Skeletal muscle tissue (tissue), 4 donors: ENCODE results near the gene PSMC1. TPM values are rescaled to one million over a fixed set of nuclear protein-coding genes. Genes with fewer than 3 reads are reported as not detected.
A peak's percentile ranks its signal among the peaks of the same experiment; 100 is the strongest.
"Not testable (repeated sequence)": the region's sequence is repeated elsewhere in the genome, so short reads cannot be mapped to it uniquely, and the experiment has no call there.

Experiments
- H3K27ac ChIP-seq: one replicate; pipeline ENCODE4 v1.7.0; 2013; ENCODE audit warnings: mild to moderate bottlenecking, low read depth, low read length, inconsistent platforms
- H3K27me3 ChIP-seq, 3 donors: one replicate each; pipeline ENCODE4 v1.7.0; 2013; ENCODE audit warnings: low read length in 3 of 3; ENCODE audit not compliant: control insufficient read depth in 3 of 3, insufficient read depth in 3 of 3
- H3K36me3 ChIP-seq, 3 donors: one replicate each; pipeline ENCODE4 v1.7.0; 2013; ENCODE audit warnings: low read length in 3 of 3; ENCODE audit not compliant: control insufficient read depth in 3 of 3, insufficient read depth in 3 of 3
- H3K4me1 ChIP-seq, 3 donors: one replicate each; pipeline ENCODE4 v1.7.0; 2013; ENCODE audit warnings: low read length in 3 of 3, mild to moderate bottlenecking in 3 of 3; ENCODE audit not compliant: control insufficient read depth in 3 of 3, insufficient read depth in 3 of 3
- H3K4me3 ChIP-seq, 3 donors: one replicate each; pipeline ENCODE4 v1.7.0; 2013; ENCODE audit warnings: low read length in 3 of 3
- H3K9ac ChIP-seq, 3 donors: one replicate each; pipeline ENCODE4 v1.7.0; 2013; ENCODE audit warnings: low read length in 3 of 3, mild to moderate bottlenecking in 3 of 3, moderate library complexity in 2 of 3, low read depth in 1 of 3
- H3K9me3 ChIP-seq, 3 donors: one replicate each; pipeline ENCODE4 v1.7.0; 2013; ENCODE audit warnings: low read length in 3 of 3; ENCODE audit not compliant: control insufficient read depth in 3 of 3
- total RNA-seq: library from RNA; depleted of rRNA; stranded (reverse); fragments of >200 nt; gene quantifications from one replicate; pipeline ENCODE4 v1.2.3, GENCODE V29; 2014
- donor health status: Osteomylitis.

PSMC1 gene
- total RNA-seq: 84.5 TPM

GRCh38 chr14:90256354-90257131, at the start of gene PSMC1:
Gene PSMC1 (plus strand): TSS chr14:90256553. CDS start chr14:90256598, 45 bp downstream.
- peaks cover 0 to 10% (median 5%) of the 10 kb centered on the region in 3 donors for H3K27me3 ChIP-seq
- H3K4me1 ChIP-seq: peaks cover 8 to 17% (median 16%) of the 10 kb centered on the region in 3 donors
- peak within 1 kb of the TSS; percentile 97 to 99 (median 97) for H3K9ac ChIP-seq
- peak within 1 kb of the TSS; percentile 85 to 94 (median 88) for H3K4me3 ChIP-seq
- no peaks in the 10 kb centered on the region for H3K9me3 ChIP-seq
- peaks cover 11 to 19% (median 15%) of the 10 kb centered on the region in 3 donors for H3K36me3 ChIP-seq
- H3K27ac ChIP-seq: peak within 1 kb of the TSS; percentile 96

- no peak overlapping the region for H3K27ac ChIP-seq
Measured at GRCh38 chr14:90213099-90213748, 43.1 kb upstream of the PSMC1 start.

GRCh38 chr14:90228478-90228877, 27.9 kb upstream of the PSMC1 start:
- no peaks in the 10 kb centered on the region for H3K36me3 ChIP-seq
- H3K4me3 ChIP-seq: no peak overlapping the region
- no peaks in the 10 kb centered on the region for H3K27me3 ChIP-seq
- no peaks in the 10 kb centered on the region for H3K9me3 ChIP-seq
- H3K4me1 ChIP-seq: no peaks in the 10 kb centered on the region
- H3K27ac ChIP-seq: no peak overlapping the region
- H3K9ac ChIP-seq: no peak overlapping the region

More at GRCh38 chr14:90213099-90213748, 43.1 kb upstream of the PSMC1 start:
- Histone ChIP-seq H3K36me3 (no peaks in the 10 kb centered on the region), H3K9me3 (no peaks in the 10 kb centered on the region), H3K4me1 (no peaks in the 10 kb centered on the region), H3K4me3 (no peak overlapping the region), H3K9ac (no peak overlapping the region), H3K27me3 (no peaks in the 10 kb centered on the region)

GRCh38 chr14:90229942-90230341, 26.4 kb upstream of the PSMC1 start:
- H3K36me3 ChIP-seq, H3K27me3 ChIP-seq, H3K9me3 ChIP-seq: not testable (repeated sequence)

GRCh38 chr14:90235179-90235976, 21.0 kb upstream of the PSMC1 start:
- Histone ChIP-seq H3K4me3 (no peak overlapping the region), H3K36me3 (no peaks in the 10 kb centered on the region), H3K9me3 (peaks cover 18 to 22% (median 18%) of the 10 kb centered on the region in 3 donors), H3K9ac (no peak overlapping the region), H3K27ac (no peak overlapping the region), H3K4me1 (no peaks in the 10 kb centered on the region), H3K27me3 (peaks cover 0 to 4% (median 3%) of the 10 kb centered on the region in 3 donors)

More at GRCh38 chr14:90229942-90230341, 26.4 kb upstream of the PSMC1 start:
- not testable (repeated sequence) for H3K4me1 ChIP-seq, H3K27ac ChIP-seq, H3K9ac ChIP-seq, H3K4me3 ChIP-seq

GRCh38 chr14:90239139-90239538, 17.2 kb upstream of the PSMC1 start:
- Histone ChIP-seq H3K36me3 (no peaks in the 10 kb centered on the region), H3K4me3 (no peak overlapping the region), H3K4me1 (no peaks in the 10 kb centered on the region), H3K9me3 (peaks cover 18 to 27% (median 25%) of the 10 kb centered on the region in 3 donors), H3K27me3 (peaks cover 0 to 4% (median 3%) of the 10 kb centered on the region in 3 donors), H3K9ac (no peak overlapping the region), H3K27ac (no peak overlapping the region)

- no peaks in the 10 kb centered on the region for H3K27me3 ChIP-seq
- no peak overlapping the region for H3K27ac ChIP-seq
- no peaks in the 10 kb centered on the region for H3K36me3 ChIP-seq
- H3K4me1 ChIP-seq: no peaks in the 10 kb centered on the region
- no peak overlapping the region for H3K4me3 ChIP-seq
- no peak overlapping the region for H3K9ac ChIP-seq
- peaks cover 18 to 27% (median 22%) of the 10 kb centered on the region in 3 donors for H3K9me3 ChIP-seq
Measured at GRCh38 chr14:90242444-90242843, 13.9 kb upstream of the PSMC1 start.

GRCh38 chr14:90246936-90247335, 9.4 kb upstream of the PSMC1 start:
- Histone ChIP-seq H3K9me3 (no peaks in the 10 kb centered on the region), H3K4me1 (no peaks in the 10 kb centered on the region), H3K27me3 (no peaks in the 10 kb centered on the region), H3K27ac (no peak overlapping the region), H3K4me3 (no peak overlapping the region), H3K9ac (no peak overlapping the region), H3K36me3 (no peaks in the 10 kb centered on the region)

GRCh38 chr14:90247441-90247840, 8.9 kb upstream of the PSMC1 start:
- H3K27ac ChIP-seq, H3K27me3 ChIP-seq, H3K9me3 ChIP-seq, H3K4me1 ChIP-seq, H3K9ac ChIP-seq, H3K4me3 ChIP-seq, H3K36me3 ChIP-seq: not testable (repeated sequence)
